Activated CD8-positive, alpha-beta T cell treated with anti-CD3 and anti-CD28 coated beads for 36 hours (primary cell): Measurements from ENCODE around the gene LRIG2. TPM values are rescaled to one million over a fixed set of nuclear protein-coding genes. Genes with fewer than 3 reads are reported as not detected.

ENCODE experiments used
- ATAC-seq: fragments of 200-7000 bp; cut with Tn5 transposase; one replicate; pipeline ENCODE4 v1.10.0; 2021; ENCODE audit warnings: mild to moderate bottlenecking, moderate library complexity
- CTCF ChIA-PET: fragments of 350-600 bp; sonication (Branson Sonifier 250); formaldehyde crosslinking; loops from one replicate; lab custom pipeline; 2021; ENCODE audit warnings: antibody characterized with exemption; lab: Charles Lee
- POLR2A ChIA-PET: fragments of 350-600 bp; sonication (Branson Sonifier 250); formaldehyde crosslinking; loops from one replicate; lab custom pipeline; 2021; ENCODE audit warnings: antibody characterized with exemption; lab: Charles Lee
- DNase-seq: peaks from one replicate; pipeline ENCODE4 v3.0.0-alpha.2; 2020
- H3K27ac Mint-ChIP-seq: one replicate; pipeline ENCODE4 v1.8.0; 2021; ENCODE audit warnings: mild to moderate bottlenecking, mixed read lengths
- H3K27me3 Mint-ChIP-seq: one replicate; pipeline ENCODE4 v1.8.0; 2021; ENCODE audit warnings: mixed read lengths
- H3K36me3 Mint-ChIP-seq: one replicate; pipeline ENCODE4 v1.8.0; 2021; ENCODE audit warnings: low read depth, mixed read lengths
- H3K4me1 Mint-ChIP-seq: one replicate; pipeline ENCODE4 v1.8.0; 2021; ENCODE audit warnings: low read depth, mixed read lengths
- H3K4me3 Mint-ChIP-seq: one replicate; pipeline ENCODE4 v1.8.0; 2021; ENCODE audit warnings: mild to moderate bottlenecking, moderate library complexity, mixed read lengths
- H3K9me3 Mint-ChIP-seq: one replicate; pipeline ENCODE4 v1.8.0; 2021; ENCODE audit warnings: mixed read lengths
- CTCF ChIP-seq: fragments of 200-600 bp; IDR thresholded peaks from one replicate; pipeline ENCODE4 v1.8.0; 2022; ENCODE audit warnings: antibody characterized with exemption, mild to moderate bottlenecking
- intact Hi-C: fragments of 100-400 bp; cut with micrococcal nuclease; formaldehyde crosslinking; loops from one replicate; pipeline ENCODE4 v1.10.0; 2022
- total RNA-seq, 2 experiments: library from RNA; stranded (reverse); gene quantifications; one replicate each; pipeline ENCODE4 v1.2.3, GENCODE V29; 2021

The LRIG2 gene
- total RNA-seq, 2 experiments from 2014 or later = 7.2 to 8.3 TPM

- peaks cover 21% of the 10 kb centered on the region for H3K36me3 Mint-ChIP-seq
- intact Hi-C loops = no loop called here
- H3K27ac Mint-ChIP-seq = no peak overlapping the region
- no peak for TF ChIP-seq CTCF
- no peak overlapping the region for H3K4me3 Mint-ChIP-seq
- DNase-seq = no peak
- CTCF ChIA-PET = interaction anchor here (2.7 kb wide), 1 partner anchor 61 kb away, joined by 6 read pairs; the partner anchor contains the start of gene LRIG2
- POLR2A ChIA-PET = no interaction called here
- peaks cover 57% of the 10 kb centered on the region for H3K4me1 Mint-ChIP-seq
- no peaks in the 10 kb centered on the region for H3K27me3 Mint-ChIP-seq
- H3K9me3 Mint-ChIP-seq = peaks cover 2% of the 10 kb centered on the region
- ATAC-seq = no peak
These were observed 60.8 kb downstream of the LRIG2 start for GRCh38 chr1:113133759-113134158.

- no peak overlapping the region for H3K27ac Mint-ChIP-seq
- peaks cover 2% of the 10 kb centered on the region for H3K9me3 Mint-ChIP-seq
- DNase-seq (no peak), ATAC-seq (no peak)
- ChIA-PET POLR2A (interaction anchor here (0.9 kb wide), 1 partner anchor 15 kb away, joined by 3 read pairs; no protein-coding TSS in a partner anchor), CTCF (interaction anchor here (2.7 kb wide), 1 partner anchor 63 kb away, joined by 6 read pairs; the partner anchor contains the start of gene LRIG2)
- no peak for TF ChIP-seq CTCF
- H3K4me3 Mint-ChIP-seq = no peak overlapping the region
- intact Hi-C loops = no loop called here
- peaks cover 45% of the 10 kb centered on the region for H3K4me1 Mint-ChIP-seq
- no peaks in the 10 kb centered on the region for H3K27me3 Mint-ChIP-seq
- peaks cover 13% of the 10 kb centered on the region for H3K36me3 Mint-ChIP-seq
These were observed 62.5 kb downstream of the LRIG2 start for GRCh38 chr1:113135460-113135859.

- H3K27me3 Mint-ChIP-seq = no peaks in the 10 kb centered on the region
- ChIA-PET POLR2A (no interaction called here), CTCF (interaction anchor here (1.5 to 1.7 kb wide), 3 partner anchors 64 to 421 kb away, joined by 3 to 5 read pairs (median 3); partner anchors contain the start of genes LRIG2 and PPM1J)
- TF ChIP-seq CTCF = no peak
- intact Hi-C loops = no loop called here
- H3K4me1 Mint-ChIP-seq = peaks cover 36% of the 10 kb centered on the region
- peaks cover 13% of the 10 kb centered on the region for H3K36me3 Mint-ChIP-seq
- H3K27ac Mint-ChIP-seq = no peak overlapping the region
- peaks cover 2% of the 10 kb centered on the region for H3K9me3 Mint-ChIP-seq
- ATAC-seq (no peak), DNase-seq (no peak)
- no peak overlapping the region for H3K4me3 Mint-ChIP-seq
These were observed 63.5 kb downstream of the LRIG2 start for GRCh38 chr1:113136476-113136875.

GRCh38 chr1:113137563-113137962 lies 64.6 kb downstream of the LRIG2 start:
- DNase-seq = no peak
- POLR2A ChIA-PET = no interaction called here
- Mint-ChIP-seq H3K27me3 (no peaks in the 10 kb centered on the region), H3K36me3 (peaks cover 8% of the 10 kb centered on the region), H3K9me3 (peaks cover 2% of the 10 kb centered on the region), H3K4me1 (peaks cover 27% of the 10 kb centered on the region), H3K4me3 (no peak overlapping the region), H3K27ac (no peak overlapping the region)
- TF ChIP-seq CTCF = no peak
- no peak for ATAC-seq
- CTCF ChIA-PET = interaction anchor here (0.9 to 1.7 kb wide), 5 partner anchors 58 to 539 kb away, joined by 3 to 5 read pairs (median 3); partner anchors contain the start of gene LRIG2
- intact Hi-C loops = no loop called here

- Mint-ChIP-seq H3K4me3 (no peak overlapping the region), H3K4me1 (peaks cover 18% of the 10 kb centered on the region), H3K27me3 (no peaks in the 10 kb centered on the region), H3K9me3 (peaks cover 2% of the 10 kb centered on the region), H3K27ac (no peak overlapping the region), H3K36me3 (peaks cover 8% of the 10 kb centered on the region)
- intact Hi-C loops = no loop called here
- CTCF ChIA-PET = interaction anchor here (0.7 to 2.6 kb wide), 5 partner anchors 8 to 538 kb away, joined by 3 to 12 read pairs (median 5); partner anchors contain the start of gene LRIG2
- no peak for TF ChIP-seq CTCF
- no peak for DNase-seq
- POLR2A ChIA-PET = no interaction called here
- ATAC-seq = no peak
These were observed 65.8 kb downstream of the LRIG2 start for GRCh38 chr1:113138778-113139177.
